Measurements from ENCODE around the gene VPS35L. TPM values are rescaled to one million over a fixed set of nuclear protein-coding genes. Genes with fewer than 3 reads are reported as not detected.

VPS35L gene
- total RNA-seq, result 59.3 to 62.2 TPM (median 59.4 TPM) in 3 replicates

DNA sequence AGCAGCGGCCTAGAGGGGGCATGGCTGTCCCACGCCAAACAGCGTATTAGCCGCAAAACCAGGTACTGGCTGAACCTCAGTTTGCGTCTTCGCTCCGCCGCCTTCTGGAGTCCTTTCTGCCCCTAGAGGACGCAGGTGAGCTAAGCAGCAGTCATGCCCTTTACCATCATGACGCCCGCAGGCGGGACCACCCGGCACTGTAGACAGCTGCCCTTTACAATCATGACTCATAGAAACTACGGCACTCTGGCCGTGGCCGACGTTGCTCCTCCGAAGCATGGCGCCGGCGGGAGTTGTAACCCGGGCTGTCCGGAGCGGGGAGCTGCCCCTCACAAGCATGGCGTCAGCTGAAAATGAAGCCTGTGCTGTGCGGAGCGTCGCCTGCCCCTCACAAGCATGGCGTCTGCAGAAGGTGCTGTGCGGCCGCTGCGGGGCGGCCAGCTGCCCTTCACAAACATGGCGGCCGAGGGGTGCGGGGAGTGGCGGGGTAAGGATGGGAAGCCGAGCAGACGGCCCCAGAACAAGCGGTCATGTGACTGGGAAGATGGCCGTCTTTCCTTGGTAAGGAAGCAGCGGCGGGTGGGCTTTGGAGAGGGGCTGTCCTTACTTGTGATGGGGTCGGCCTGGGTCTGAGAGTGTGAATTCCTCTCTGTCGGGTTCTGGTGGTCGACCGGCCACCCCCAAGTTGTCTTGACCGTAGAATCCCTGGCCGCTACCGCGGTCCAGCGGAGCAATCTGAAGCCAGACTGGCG, at the start of gene VPS35L:
VPS35L (plus strand) TSS at position 518 of the 752 bp plus-strand sequence; CDS start at position 545, 27 bp downstream.
- H3K4me1 Mint-ChIP-seq, result peaks cover 8% of the 10 kb centered on the region
- no peaks in the 10 kb centered on the region for H3K27me3 Mint-ChIP-seq (ENCODE audit: low read depth)
- peak within 1 kb of the TSS; percentile 89 for H3K4me3 Mint-ChIP-seq
- peak; percentile 93 to 97 for DNase-seq (ENCODE audit: low spot score in 2 of 2, unreplicated experiment in 2 of 2)
- peak within 1 kb of the TSS; percentile 95 for H3K27ac Mint-ChIP-seq
- TF ChIP-seq, protein P1, sequence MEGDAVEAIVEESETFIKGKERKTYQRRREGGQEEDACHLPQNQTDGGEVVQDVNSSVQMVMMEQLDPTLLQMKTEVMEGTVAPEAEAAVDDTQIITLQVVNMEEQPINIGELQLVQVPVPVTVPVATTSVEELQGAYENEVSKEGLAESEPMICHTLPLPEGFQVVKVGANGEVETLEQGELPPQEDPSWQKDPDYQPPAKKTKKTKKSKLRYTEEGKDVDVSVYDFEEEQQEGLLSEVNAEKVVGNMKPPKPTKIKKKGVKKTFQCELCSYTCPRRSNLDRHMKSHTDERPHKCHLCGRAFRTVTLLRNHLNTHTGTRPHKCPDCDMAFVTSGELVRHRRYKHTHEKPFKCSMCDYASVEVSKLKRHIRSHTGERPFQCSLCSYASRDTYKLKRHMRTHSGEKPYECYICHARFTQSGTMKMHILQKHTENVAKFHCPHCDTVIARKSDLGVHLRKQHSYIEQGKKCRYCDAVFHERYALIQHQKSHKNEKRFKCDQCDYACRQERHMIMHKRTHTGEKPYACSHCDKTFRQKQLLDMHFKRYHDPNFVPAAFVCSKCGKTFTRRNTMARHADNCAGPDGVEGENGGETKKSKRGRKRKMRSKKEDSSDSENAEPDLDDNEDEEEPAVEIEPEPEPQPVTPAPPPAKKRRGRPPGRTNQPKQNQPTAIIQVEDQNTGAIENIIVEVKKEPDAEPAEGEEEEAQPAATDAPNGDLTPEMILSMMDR (IDR thresholded peaks at IDR 0.05; ENCODE audit: unreplicated experiment), result peak; percentile 47
- no peaks in the 10 kb centered on the region for H3K9me3 Mint-ChIP-seq
- peaks cover 5% of the 10 kb centered on the region for H3K36me3 Mint-ChIP-seq

DNA sequence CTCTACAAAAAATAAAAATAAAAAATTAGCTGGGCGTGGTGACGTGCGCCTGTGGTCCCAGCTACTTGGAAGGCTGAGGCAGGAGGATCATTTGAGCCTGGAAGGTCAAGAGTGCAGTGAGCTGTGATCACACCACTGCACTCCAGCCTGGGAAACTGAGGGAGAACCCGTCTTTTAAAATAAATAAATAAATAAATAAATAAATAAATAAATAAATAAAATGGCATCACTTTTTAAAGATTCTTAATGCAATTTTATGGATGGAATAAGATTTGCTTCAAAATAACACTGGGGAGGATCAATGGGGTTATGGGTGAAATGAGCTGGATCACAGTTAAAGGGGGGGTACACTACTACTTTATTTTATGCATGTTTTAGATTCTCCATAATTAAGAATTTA, 48.5 kb upstream of the VPS35L start:
- Mint-ChIP-seq H3K4me1 (no peaks in the 10 kb centered on the region), H3K27me3 (ENCODE audit: low read depth) (no peaks in the 10 kb centered on the region), H3K36me3 (peaks cover 40% of the 10 kb centered on the region), H3K9me3 (no peaks in the 10 kb centered on the region), H3K4me3 (no peak overlapping the region), H3K27ac (no peak overlapping the region)
- TF ChIP-seq, protein P1 (IDR thresholded peaks at IDR 0.05; ENCODE audit: unreplicated experiment), result no peak
- no peak for DNase-seq (ENCODE audit: low spot score in 2 of 2, unreplicated experiment in 2 of 2)

- H3K4me3 Mint-ChIP-seq, result no peak overlapping the region
- TF ChIP-seq, protein P1 (IDR thresholded peaks at IDR 0.05; ENCODE audit: unreplicated experiment), result no peak
- H3K27ac Mint-ChIP-seq, result no peak overlapping the region
- no peaks in the 10 kb centered on the region for H3K4me1 Mint-ChIP-seq
- DNase-seq (ENCODE audit: low spot score in 2 of 2, unreplicated experiment in 2 of 2), result no peak
- H3K27me3 Mint-ChIP-seq (ENCODE audit: low read depth), result no peaks in the 10 kb centered on the region
- peaks cover 42% of the 10 kb centered on the region for H3K36me3 Mint-ChIP-seq
- peaks cover 6% of the 10 kb centered on the region for H3K9me3 Mint-ChIP-seq
Observed at GRCh38 chr16:19507867-19508266, 47.6 kb upstream of the VPS35L start.

- peaks cover 49% of the 10 kb centered on the region for H3K36me3 Mint-ChIP-seq
- DNase-seq (ENCODE audit: low spot score in 2 of 2, unreplicated experiment in 2 of 2), result no peak
- no peaks in the 10 kb centered on the region for H3K4me1 Mint-ChIP-seq
- no peaks in the 10 kb centered on the region for H3K27me3 Mint-ChIP-seq (ENCODE audit: low read depth)
- H3K27ac Mint-ChIP-seq, result no peak overlapping the region
- H3K4me3 Mint-ChIP-seq, result no peak overlapping the region
- TF ChIP-seq, protein P1 (IDR thresholded peaks at IDR 0.05; ENCODE audit: unreplicated experiment), result no peak
- peaks cover 15% of the 10 kb centered on the region for H3K9me3 Mint-ChIP-seq
Observed at GRCh38 chr16:19512297-19512696, 43.2 kb upstream of the VPS35L start.

- TF ChIP-seq, protein P1 (IDR thresholded peaks at IDR 0.05; ENCODE audit: unreplicated experiment), result no peak
- Mint-ChIP-seq H3K9me3 (peaks cover 15% of the 10 kb centered on the region), H3K4me1 (peaks cover 6% of the 10 kb centered on the region)
Observed at GRCh38 chr16:19513377-19514053, 42.0 kb upstream of the VPS35L start.

More at GRCh38 chr16:19513377-19514053, 42.0 kb upstream of the VPS35L start:
- no peak overlapping the region for H3K4me3 Mint-ChIP-seq
- H3K36me3 Mint-ChIP-seq, result peaks cover 48% of the 10 kb centered on the region
- DNase-seq (ENCODE audit: low spot score in 2 of 2, unreplicated experiment in 2 of 2), result no peak
- no peak overlapping the region for H3K27ac Mint-ChIP-seq
- H3K27me3 Mint-ChIP-seq (ENCODE audit: low read depth), result no peaks in the 10 kb centered on the region

Measured in mesothelial cell of epicardium (in vitro differentiated cells).